H9 (cell line): ENCODE data around the gene GRB2. TPM values are rescaled to one million over a fixed set of nuclear protein-coding genes. Genes with fewer than 3 reads are reported as not detected.

Source experiments
- DNase-seq: peaks from one replicate; pipeline ENCODE4 v3.0.0-alpha.2; 2017
- H2AFZ ChIP-seq: one replicate; pipeline ENCODE4 v1.6.1; 2013; ENCODE audit warnings: mild to moderate bottlenecking, low read length, control low read depth, moderate library complexity
- H2AK5ac ChIP-seq: 2 replicates; pipeline ENCODE4 v1.6.1; 2013; ENCODE audit warnings: low read length, control low read depth, mixed read lengths; ENCODE audit not compliant: insufficient read length
- H2BK120ac ChIP-seq: one replicate; pipeline ENCODE4 v1.6.1; 2013; ENCODE audit warnings: low read depth, mild to moderate bottlenecking, low read length, control low read depth, inconsistent platforms; ENCODE audit not compliant: poor library complexity, severe bottlenecking
- H2BK12ac ChIP-seq: 2 replicates; pipeline ENCODE4 v1.6.1; 2013; ENCODE audit warnings: low read length, control low read depth, mixed read lengths, low read depth; ENCODE audit not compliant: insufficient read length
- H2BK15ac ChIP-seq: 2 replicates; pipeline ENCODE4 v1.6.1; 2013; ENCODE audit warnings: low read depth, low read length, control low read depth
- H2BK20ac ChIP-seq: one replicate; pipeline ENCODE4 v1.6.1; 2013; ENCODE audit warnings: low read depth, mild to moderate bottlenecking, low read length, control low read depth, inconsistent platforms; ENCODE audit not compliant: poor library complexity, severe bottlenecking
- H2BK5ac ChIP-seq: 2 replicates; pipeline ENCODE4 v1.6.1; 2013; ENCODE audit warnings: low read length, control low read depth, mixed read lengths; ENCODE audit not compliant: insufficient read length
- H3K14ac ChIP-seq: 2 replicates; pipeline ENCODE4 v1.6.1; 2013; ENCODE audit warnings: low read length, control low read depth; ENCODE audit not compliant: insufficient read depth
- H3K18ac ChIP-seq: 2 replicates; pipeline ENCODE4 v1.6.1; 2013; ENCODE audit warnings: low read depth, mild to moderate bottlenecking, mixed read lengths, low read length, control low read depth; ENCODE audit not compliant: insufficient read length
- H3K23ac ChIP-seq: 2 replicates; pipeline ENCODE4 v1.6.1; 2013; ENCODE audit warnings: low read length, control low read depth, mixed read lengths, low read depth; ENCODE audit not compliant: insufficient read length
- H3K23me2 ChIP-seq: 2 replicates; pipeline ENCODE4 v1.6.1; 2013; ENCODE audit warnings: low read depth, mild to moderate bottlenecking, mixed read lengths, low read length, control low read depth; ENCODE audit not compliant: insufficient read length, poor library complexity, severe bottlenecking
- H3K27ac ChIP-seq: 2 replicates; pipeline ENCODE4 v1.5.1; 2013; ENCODE audit warnings: low read length, control low read depth, mixed read lengths, low read depth; ENCODE audit not compliant: insufficient read length
- H3K27me3 ChIP-seq: 2 replicates; pipeline ENCODE4 v1.6.1; 2013; ENCODE audit warnings: low read length, control low read depth, inconsistent platforms; ENCODE audit not compliant: insufficient read depth
- H3K4ac ChIP-seq: 2 replicates; pipeline ENCODE4 v1.6.1; 2013; ENCODE audit warnings: low read depth, mild to moderate bottlenecking, control low read depth, inconsistent platforms, low read length, moderate library complexity
- H3K4me1 ChIP-seq: 2 replicates; pipeline ENCODE4 v1.6.1; 2013; ENCODE audit warnings: low read length, control low read depth, inconsistent platforms; ENCODE audit not compliant: insufficient read depth
- H3K4me2 ChIP-seq: 2 replicates; pipeline ENCODE4 v1.6.1; 2013; ENCODE audit warnings: low read length, control low read depth, mixed read lengths; ENCODE audit not compliant: insufficient read length, insufficient read depth
- H3K56ac ChIP-seq: 2 replicates; pipeline ENCODE4 v1.6.1; 2013; ENCODE audit warnings: low read depth, mild to moderate bottlenecking, mixed read lengths, low read length, control low read depth; ENCODE audit not compliant: insufficient read length
- H3K79me1 ChIP-seq: 2 replicates; pipeline ENCODE4 v1.6.1; 2013; ENCODE audit warnings: low read depth, mild to moderate bottlenecking, moderate library complexity, low read length, control low read depth, inconsistent platforms; ENCODE audit not compliant: insufficient read depth, poor library complexity, severe bottlenecking
- H3K79me2 ChIP-seq: 2 replicates; pipeline ENCODE4 v1.6.1; 2013; ENCODE audit warnings: low read length, control low read depth, inconsistent platforms; ENCODE audit not compliant: insufficient read depth
- H3K9ac ChIP-seq: 2 replicates; pipeline ENCODE4 v1.6.1; 2013; ENCODE audit warnings: low read length, control low read depth, mixed read lengths; ENCODE audit not compliant: insufficient read length; ENCODE audit errors: extremely low read depth
- H3K9me3 ChIP-seq: one replicate; pipeline ENCODE4 v1.6.1; 2013; ENCODE audit warnings: low read depth, low read length, inconsistent platforms; ENCODE audit not compliant: control insufficient read depth
- H3T11ph ChIP-seq: one replicate; pipeline ENCODE4 v1.6.1; 2013; ENCODE audit warnings: mild to moderate bottlenecking, low read length, control low read depth, inconsistent platforms
- H4K20me1 ChIP-seq: one replicate; pipeline ENCODE4 v1.6.1; 2013; ENCODE audit not compliant: control insufficient read depth, insufficient read length, insufficient read depth
- H4K5ac ChIP-seq: 2 replicates; pipeline ENCODE4 v1.6.1; 2013; ENCODE audit warnings: low read depth, mild to moderate bottlenecking, mixed read lengths, low read length, control low read depth; ENCODE audit not compliant: insufficient read length
- H4K8ac ChIP-seq: replicated peaks from 2 replicates; pipeline ENCODE4 v1.6.1; 2013; ENCODE audit warnings: low read length, control low read depth, mixed read lengths, low read depth; ENCODE audit not compliant: insufficient read length
- H4K91ac ChIP-seq: 2 replicates; pipeline ENCODE4 v1.6.1; 2013; ENCODE audit warnings: low read depth, mild to moderate bottlenecking, moderate library complexity, mixed read lengths, low read length, control low read depth; ENCODE audit not compliant: insufficient read length
- H3K27ac Mint-ChIP-seq, 3 experiments: 2 replicates in 2 of 3; 3 replicates in 1 of 3; pipeline ENCODE4 v1.8.0; 2020 to 2021; ENCODE audit warnings: mixed read lengths in 3 of 3, mild to moderate bottlenecking in 1 of 3, moderate library complexity in 1 of 3
- H3K27me3 Mint-ChIP-seq: 2 replicates; pipeline ENCODE4 v1.8.0; 2021; ENCODE audit warnings: low read depth, mild to moderate bottlenecking, moderate library complexity, mixed read lengths
- H3K36me3 Mint-ChIP-seq, 3 experiments: 2 replicates in 2 of 3; 3 replicates in 1 of 3; pipeline ENCODE4 v1.8.0; 2020 to 2021; ENCODE audit warnings: low read depth in 3 of 3, mixed read lengths in 3 of 3; ENCODE audit not compliant: insufficient read depth in 1 of 3
- H3K4me1 Mint-ChIP-seq, 2 experiments: 2 replicates each; pipeline ENCODE4 v1.8.0; 2020; ENCODE audit warnings: mixed read lengths in 2 of 2
- H3K4me3 Mint-ChIP-seq, 2 experiments: 2 replicates in 1 of 2; 3 replicates in 1 of 2; pipeline ENCODE4 v1.8.0; 2020 to 2021; ENCODE audit warnings: mild to moderate bottlenecking in 2 of 2, mixed read lengths in 2 of 2, moderate library complexity in 1 of 2
- H3K9me3 Mint-ChIP-seq, 2 experiments: 2 replicates in 1 of 2; 3 replicates in 1 of 2; pipeline ENCODE4 v1.8.0; 2020; ENCODE audit warnings: mild to moderate bottlenecking in 2 of 2, mixed read lengths in 2 of 2, moderate library complexity in 1 of 2
- CTCF ChIP-seq: fragments of 200-600 bp; sonication (generic); conservative IDR thresholded peaks from 3 replicates; pipeline ENCODE4 v1.8.0; 2021; ENCODE audit warnings: antibody characterized with exemption, mild to moderate bottlenecking
- WGBS: extraction: QIAGEN DNeasy Blood & Tissue Kit; methylation state at CpG from one replicate; pipeline ENCODE4 v1.1.7; 2013; ENCODE audit warnings: missing lambda C conversion rate, low lambda C conversion rate, mixed read lengths; ENCODE audit not compliant: insufficient read length; ENCODE audit errors: extremely low coverage; 5-methylcytosine and 5-hydroxymethylcytosine counted together
- total RNA-seq: library from RNA; stranded (reverse); gene quantifications from 2 replicates; pipeline ENCODE4 v1.2.1, GENCODE V29; 2021

Gene GRB2
- total RNA-seq, 1 experiment from 2014 or later = 91.7 TPM

- H2BK15ac ChIP-seq = no peak overlapping the region
- Mint-ChIP-seq H3K9me3 (no peaks in the 10 kb centered on the region), H3K27ac (no peak overlapping the region), H3K27me3 (no peaks in the 10 kb centered on the region), H3K4me3 (no peak overlapping the region), H3K4me1 (peaks cover 17 to 21% of the 10 kb centered on the region in 2 experiments), H3K36me3 (peaks cover 6 to 27% (median 23%) of the 10 kb centered on the region in 3 experiments)
- no peak overlapping the region for H2AFZ ChIP-seq
- no peak overlapping the region for H3K4me2 ChIP-seq
- no peak overlapping the region for H3K14ac ChIP-seq
- no peaks in the 10 kb centered on the region for H3K23me2 ChIP-seq
- H2AK5ac ChIP-seq = no peak overlapping the region
- no peaks in the 10 kb centered on the region for H4K20me1 ChIP-seq
- no peak overlapping the region for H3K18ac ChIP-seq
- no peak overlapping the region for H2BK5ac ChIP-seq
- H3K79me1 ChIP-seq = peaks cover 5% of the 10 kb centered on the region
- no peak overlapping the region for H3K56ac ChIP-seq
- H3K79me2 ChIP-seq = peaks cover 27% of the 10 kb centered on the region; the same call in 1 of the 2 replicates
- no peak overlapping the region for H2BK20ac ChIP-seq
- H2BK12ac ChIP-seq = no peak overlapping the region
- no peak overlapping the region for H4K5ac ChIP-seq
- H4K8ac ChIP-seq = no peak overlapping the region
- H3K9ac ChIP-seq = no peak overlapping the region
- no peak overlapping the region for H4K91ac ChIP-seq
- H3T11ph ChIP-seq = no peak overlapping the region
- H3K4ac ChIP-seq = no peak overlapping the region
- no peaks in the 10 kb centered on the region for H3K9me3 ChIP-seq
- DNase-seq = no peak
- no peak overlapping the region for H3K27ac ChIP-seq
- no peaks in the 10 kb centered on the region for H3K4me1 ChIP-seq
- TF ChIP-seq CTCF = no peak
- H3K27me3 ChIP-seq = no peaks in the 10 kb centered on the region
- no peak overlapping the region for H2BK120ac ChIP-seq
- H3K23ac ChIP-seq = no peak overlapping the region
- no CpG with 5 or more reads among the region's 3 CpGs for WGBS
Observed at GRCh38 chr17:75387771-75388170, 17.7 kb downstream of the GRB2 start.
